SK-N-SH treated with all-trans-retinoic acid at 6 μM for 48 hours (cell line): Measurements from ENCODE around the gene WWTR1.

Experiments used
- CSRNP3 ChIP-seq: fragments of 250-450 bp; sonication (Bioruptor Pico); IDR thresholded peaks from 2 replicates; pipeline ENCODE4 v1.5.1; 2021; ENCODE audit warnings: mild to moderate bottlenecking, moderate library complexity
- ISL1 ChIP-seq: fragments of 250-450 bp; sonication (Bioruptor Pico); IDR thresholded peaks from 2 replicates; pipeline ENCODE4 v2.1.2; 2022; ENCODE audit warnings: mild to moderate bottlenecking, moderate library complexity
- RARB ChIP-seq: fragments of 250-450 bp; sonication (Bioruptor Pico); IDR thresholded peaks from 2 replicates; pipeline ENCODE4 v1.8.0; 2021; ENCODE audit warnings: mild to moderate bottlenecking, moderate library complexity
- TCF4 ChIP-seq: fragments of 250-450 bp; sonication (Bioruptor Pico); IDR thresholded peaks from 2 replicates; pipeline ENCODE4 v1.8.0; 2021; ENCODE audit warnings: mild to moderate bottlenecking, moderate library complexity, borderline replicate concordance
- ZFP3 ChIP-seq: fragments of 250-450 bp; sonication (Bioruptor Pico); IDR thresholded peaks from 2 replicates; pipeline ENCODE4 v1.5.0; 2020; ENCODE audit warnings: mild to moderate bottlenecking, moderate library complexity

- TF ChIP-seq ZFP3 (CRISPR knock-in tag) (no peak), TCF4 (CRISPR knock-in tag) (no peak), ISL1 (no peak), CSRNP3 (no peak), RARB (CRISPR knock-in tag) (no peak)
Measured at GRCh38 chr3:149510480-149510879, 147.3 kb downstream of the WWTR1 start.
